K562 (cell line): Measurements from ENCODE around the gene MPHOSPH9. TPM values are rescaled to one million over a fixed set of nuclear protein-coding genes. Genes with fewer than 3 reads are reported as not detected.

Experiments used
- CEBPG ChIP-seq, 3 experiments: fragments of 200-800 bp in 1 of 3; sonication (Bioruptor generic) in 1 of 3; sonication (generic) in 1 of 3; formaldehyde crosslinking in 1 of 3; IDR thresholded peaks in 2 of 3; conservative IDR thresholded peaks in 1 of 3; 2 replicates each; pipeline versions ENCODE4 v1.6.1 to v1.8.0; 2016 to 2022; ENCODE audit warnings: missing compliant biosample characterization in 2 of 3, missing genetic modification characterization in 2 of 3, mild to moderate bottlenecking in 1 of 3, missing genetic modification reagents in 1 of 3
- E4F1 ChIP-seq: fragments of 250-450 bp; sonication (Bioruptor Pico); IDR thresholded peaks from 2 replicates; pipeline ENCODE4 v1.5.0; 2021; ENCODE audit warnings: mild to moderate bottlenecking, borderline replicate concordance
- GABPA ChIP-seq: fragments of 200-800 bp; sonication (Bioruptor generic); conservative IDR thresholded peaks from 2 replicates; pipeline ENCODE4 v1.6.1; 2016; ENCODE audit warnings: low read depth, missing genetic modification characterization, missing compliant biosample characterization
- POLR2B ChIP-seq: fragments of 450-650 bp; IDR thresholded peaks from 2 replicates; pipeline ENCODE4 v1.6.1; 2018; ENCODE audit warnings: low read depth; ENCODE audit not compliant: partially characterized antibody
- SMARCE1 ChIP-seq: fragments of 450-650 bp; IDR thresholded peaks from 2 replicates; pipeline ENCODE4 v1.7.1; 2016; ENCODE audit warnings: mild to moderate bottlenecking
- SPI1 ChIP-seq: IDR thresholded peaks from 2 replicates; pipeline ENCODE4 v1.6.1; 2011; ENCODE audit warnings: low read depth, low read length, control low read depth, borderline replicate concordance
- TBL1XR1 ChIP-seq, 2 experiments: IDR thresholded peaks; 2 replicates each; pipeline ENCODE4 v1.6.1; 2012; ENCODE audit warnings: improper control_type of control experiment in 2 of 2, low read length in 2 of 2, mild to moderate bottlenecking in 1 of 2
- TCF15 ChIP-seq: fragments of 250-450 bp; sonication (Bioruptor Pico); IDR thresholded peaks from 2 replicates; pipeline ENCODE4 v1.8.0; 2022; ENCODE audit warnings: moderate library complexity, mild to moderate bottlenecking, inconsistent platforms
- TEAD4 ChIP-seq, 2 experiments: sonication (generic) in 1 of 2; formaldehyde crosslinking in 1 of 2; IDR thresholded peaks; 2 replicates each; pipeline versions ENCODE4 v1.6.1 to v1.8.0; 2012 to 2022; ENCODE audit warnings: borderline replicate concordance in 1 of 2, inconsistent platforms in 1 of 2, low read length in 1 of 2, mild to moderate bottlenecking in 1 of 2, missing genetic modification reagents in 1 of 2
- ZBTB11 ChIP-seq, 3 experiments: fragments of 200-800 bp in 1 of 3; fragments of 250-450 bp in 1 of 3; fragments of 450-650 bp in 1 of 3; sonication (Bioruptor Pico) in 1 of 3; sonication (Bioruptor generic) in 1 of 3; formaldehyde crosslinking in 1 of 3; IDR thresholded peaks; 2 replicates each; pipeline versions ENCODE4 v1.6.1 to v1.8.0; 2016 to 2022; ENCODE audit warnings: mild to moderate bottlenecking in 2 of 3, missing genetic modification characterization in 2 of 3, missing compliant biosample characterization in 1 of 3, moderate library complexity in 1 of 3
- ZBTB7A ChIP-seq: IDR thresholded peaks from 2 replicates; pipeline ENCODE4 v1.6.1; 2011; ENCODE audit warnings: low read depth, mild to moderate bottlenecking, low read length, moderate library complexity, borderline replicate concordance; ENCODE audit not compliant: control insufficient read depth
- ZNF445 ChIP-seq: fragments of 250-450 bp; sonication (Bioruptor Pico); IDR thresholded peaks from 2 replicates; pipeline ENCODE4 v1.4.0; 2020; ENCODE audit warnings: low read depth, mild to moderate bottlenecking, moderate library complexity
- polyA plus RNA-seq, 8 experiments: library from polyadenylated mRNA; depleted of rRNA in 4 of 8; stranded (reverse) in 5 of 8; unstranded in 3 of 8; fragments of >200 nt; fragmentation: Nextera tagmentation in 2 of 8; fragmentation: Illumina TruSeq in 1 of 8; extraction: Ambion mirVana in 2 of 8; extraction: Trizol in 1 of 8; gene quantifications; 2 replicates each; pipeline versions ENCODE4 v1.2.1 to v1.2.3, GENCODE V29; 2011 to 2014; ENCODE audit warnings: inconsistent platforms in 1 of 8, missing spikeins in 1 of 8
- total RNA-seq, 7 experiments: library from RNA; depleted of rRNA in 6 of 7; stranded (reverse); fragments of >200 nt in 6 of 7; fragmentation: Illumina TruSeq in 2 of 7; extraction: Trizol in 2 of 7; gene quantifications; 2 replicates each; pipeline versions ENCODE4 v1.2.1 to v1.2.3, GENCODE V29; 2011 to 2021; ENCODE audit warnings: low replicate concordance in 1 of 7
- TF ChIP-seq, protein P1 (sequence below): sonication (generic); formaldehyde crosslinking; IDR thresholded peaks from 2 replicates; pipeline ENCODE4 v1.9.0; 2022; ENCODE audit warnings: mild to moderate bottlenecking, missing genetic modification reagents
- TF ChIP-seq, protein P2 (sequence below), 2 experiments: fragments of 200-800 bp in 1 of 2; sonication (Bioruptor generic) in 1 of 2; sonication (generic) in 1 of 2; formaldehyde crosslinking in 1 of 2; IDR thresholded peaks in 1 of 2; conservative IDR thresholded peaks in 1 of 2; 2 replicates each; pipeline versions ENCODE4 v1.5.0 to v1.6.1; 2016 to 2020; ENCODE audit warnings: missing compliant biosample characterization in 1 of 2, missing genetic modification characterization in 1 of 2, missing genetic modification reagents in 1 of 2

The MPHOSPH9 gene
- total and polyA plus RNA-seq, 9 of the 15 experiments (the other 6 are each of a cell fraction or from before 2014, with no cell fraction given), result 14.2 to 103 (median 54.5) TPM

- TF ChIP-seq ZBTB11 (CRISPR knock-in tag; IDR thresholded peaks at IDR 0.05) (peak in 1 of 3 experiments; percentile 58; a peak in 1 of 6 replicates), TCF15 (CRISPR knock-in tag) (no peak), TEAD4 (IDR thresholded peaks at IDR 0.05; ENCODE audit: low read length) (no peak), TEAD4 (CRISPR knock-in tag; IDR thresholded peaks at IDR 0.05; ENCODE audit: borderline replicate concordance) (no peak), CEBPG (CRISPR knock-in tag; IDR thresholded peaks at IDR 0.05) (no peak), CEBPG (tag; conservative IDR thresholded peaks at IDR 0.05 in 1 of 2, IDR thresholded peaks at IDR 0.05 in 1 of 2) (no peak), POLR2B (no peak), ZBTB7A (peak; percentile 75; the same call in 1 of the 2 replicates), GABPA (tag) (peak; percentile 88), SMARCE1 (peak; percentile 27; the same call in 1 of the 2 replicates), ZNF445 (CRISPR knock-in tag) (no peak), TBL1XR1 (IDR thresholded peaks at IDR 0.05; ENCODE audit: low read length in 2 of 2) (no peak), SPI1 (peak; percentile 19; the same call in 1 of the 2 replicates), E4F1 (CRISPR knock-in tag) (no peak)
- TF ChIP-seq, protein P1, sequence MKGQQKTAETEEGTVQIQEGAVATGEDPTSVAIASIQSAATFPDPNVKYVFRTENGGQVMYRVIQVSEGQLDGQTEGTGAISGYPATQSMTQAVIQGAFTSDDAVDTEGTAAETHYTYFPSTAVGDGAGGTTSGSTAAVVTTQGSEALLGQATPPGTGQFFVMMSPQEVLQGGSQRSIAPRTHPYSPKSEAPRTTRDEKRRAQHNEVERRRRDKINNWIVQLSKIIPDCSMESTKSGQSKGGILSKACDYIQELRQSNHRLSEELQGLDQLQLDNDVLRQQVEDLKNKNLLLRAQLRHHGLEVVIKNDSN, result no peak
- TF ChIP-seq, protein P2, sequence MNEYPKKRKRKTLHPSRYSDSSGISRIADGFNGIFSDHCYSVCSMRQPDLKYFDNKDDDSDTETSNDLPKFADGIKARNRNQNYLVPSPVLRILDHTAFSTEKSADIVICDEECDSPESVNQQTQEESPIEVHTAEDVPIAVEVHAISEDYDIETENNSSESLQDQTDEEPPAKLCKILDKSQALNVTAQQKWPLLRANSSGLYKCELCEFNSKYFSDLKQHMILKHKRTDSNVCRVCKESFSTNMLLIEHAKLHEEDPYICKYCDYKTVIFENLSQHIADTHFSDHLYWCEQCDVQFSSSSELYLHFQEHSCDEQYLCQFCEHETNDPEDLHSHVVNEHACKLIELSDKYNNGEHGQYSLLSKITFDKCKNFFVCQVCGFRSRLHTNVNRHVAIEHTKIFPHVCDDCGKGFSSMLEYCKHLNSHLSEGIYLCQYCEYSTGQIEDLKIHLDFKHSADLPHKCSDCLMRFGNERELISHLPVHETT (CRISPR knock-in tag; conservative IDR thresholded peaks at IDR 0.05 in 1 of 2, IDR thresholded peaks at IDR 0.05 in 1 of 2), result peak in 1 of 2 experiments; percentile 65; a peak in 1 of 4 replicates
Measured at GRCh38 chr12:123106640-123107359, 126.1 kb downstream of the MPHOSPH9 start (continued).
